H9 (cell line): ENCODE data around the gene TIPRL. TPM values are rescaled to one million over a fixed set of nuclear protein-coding genes. Genes with fewer than 3 reads are reported as not detected.

ENCODE experiments used
- DNase-seq: peaks from one replicate; pipeline ENCODE4 v3.0.0-alpha.2; 2017
- H2AFZ ChIP-seq: one replicate; pipeline ENCODE4 v1.6.1; 2013; ENCODE audit warnings: mild to moderate bottlenecking, low read length, control low read depth, moderate library complexity
- H2AK5ac ChIP-seq: 2 replicates; pipeline ENCODE4 v1.6.1; 2013; ENCODE audit warnings: low read length, control low read depth, mixed read lengths; ENCODE audit not compliant: insufficient read length
- H2BK120ac ChIP-seq: one replicate; pipeline ENCODE4 v1.6.1; 2013; ENCODE audit warnings: low read depth, mild to moderate bottlenecking, low read length, control low read depth, inconsistent platforms; ENCODE audit not compliant: poor library complexity, severe bottlenecking
- H2BK12ac ChIP-seq: 2 replicates; pipeline ENCODE4 v1.6.1; 2013; ENCODE audit warnings: low read length, control low read depth, mixed read lengths, low read depth; ENCODE audit not compliant: insufficient read length
- H2BK15ac ChIP-seq: 2 replicates; pipeline ENCODE4 v1.6.1; 2013; ENCODE audit warnings: low read depth, low read length, control low read depth
- H2BK20ac ChIP-seq: one replicate; pipeline ENCODE4 v1.6.1; 2013; ENCODE audit warnings: low read depth, mild to moderate bottlenecking, low read length, control low read depth, inconsistent platforms; ENCODE audit not compliant: poor library complexity, severe bottlenecking
- H2BK5ac ChIP-seq: 2 replicates; pipeline ENCODE4 v1.6.1; 2013; ENCODE audit warnings: low read length, control low read depth, mixed read lengths; ENCODE audit not compliant: insufficient read length
- H3K14ac ChIP-seq: 2 replicates; pipeline ENCODE4 v1.6.1; 2013; ENCODE audit warnings: low read length, control low read depth; ENCODE audit not compliant: insufficient read depth
- H3K18ac ChIP-seq: 2 replicates; pipeline ENCODE4 v1.6.1; 2013; ENCODE audit warnings: low read depth, mild to moderate bottlenecking, mixed read lengths, low read length, control low read depth; ENCODE audit not compliant: insufficient read length
- H3K23ac ChIP-seq: 2 replicates; pipeline ENCODE4 v1.6.1; 2013; ENCODE audit warnings: low read length, control low read depth, mixed read lengths, low read depth; ENCODE audit not compliant: insufficient read length
- H3K23me2 ChIP-seq: 2 replicates; pipeline ENCODE4 v1.6.1; 2013; ENCODE audit warnings: low read depth, mild to moderate bottlenecking, mixed read lengths, low read length, control low read depth; ENCODE audit not compliant: insufficient read length, poor library complexity, severe bottlenecking
- H3K27ac ChIP-seq: 2 replicates; pipeline ENCODE4 v1.5.1; 2013; ENCODE audit warnings: low read length, control low read depth, mixed read lengths, low read depth; ENCODE audit not compliant: insufficient read length
- H3K27me3 ChIP-seq: 2 replicates; pipeline ENCODE4 v1.6.1; 2013; ENCODE audit warnings: low read length, control low read depth, inconsistent platforms; ENCODE audit not compliant: insufficient read depth
- H3K4ac ChIP-seq: 2 replicates; pipeline ENCODE4 v1.6.1; 2013; ENCODE audit warnings: low read depth, mild to moderate bottlenecking, control low read depth, inconsistent platforms, low read length, moderate library complexity
- H3K4me1 ChIP-seq: 2 replicates; pipeline ENCODE4 v1.6.1; 2013; ENCODE audit warnings: low read length, control low read depth, inconsistent platforms; ENCODE audit not compliant: insufficient read depth
- H3K4me2 ChIP-seq: 2 replicates; pipeline ENCODE4 v1.6.1; 2013; ENCODE audit warnings: low read length, control low read depth, mixed read lengths; ENCODE audit not compliant: insufficient read length, insufficient read depth
- H3K56ac ChIP-seq: 2 replicates; pipeline ENCODE4 v1.6.1; 2013; ENCODE audit warnings: low read depth, mild to moderate bottlenecking, mixed read lengths, low read length, control low read depth; ENCODE audit not compliant: insufficient read length
- H3K79me1 ChIP-seq: 2 replicates; pipeline ENCODE4 v1.6.1; 2013; ENCODE audit warnings: low read depth, mild to moderate bottlenecking, moderate library complexity, low read length, control low read depth, inconsistent platforms; ENCODE audit not compliant: insufficient read depth, poor library complexity, severe bottlenecking
- H3K79me2 ChIP-seq: 2 replicates; pipeline ENCODE4 v1.6.1; 2013; ENCODE audit warnings: low read length, control low read depth, inconsistent platforms; ENCODE audit not compliant: insufficient read depth
- H3K9ac ChIP-seq: 2 replicates; pipeline ENCODE4 v1.6.1; 2013; ENCODE audit warnings: low read length, control low read depth, mixed read lengths; ENCODE audit not compliant: insufficient read length; ENCODE audit errors: extremely low read depth
- H3K9me3 ChIP-seq: one replicate; pipeline ENCODE4 v1.6.1; 2013; ENCODE audit warnings: low read depth, low read length, inconsistent platforms; ENCODE audit not compliant: control insufficient read depth
- H3T11ph ChIP-seq: one replicate; pipeline ENCODE4 v1.6.1; 2013; ENCODE audit warnings: mild to moderate bottlenecking, low read length, control low read depth, inconsistent platforms
- H4K20me1 ChIP-seq: one replicate; pipeline ENCODE4 v1.6.1; 2013; ENCODE audit not compliant: control insufficient read depth, insufficient read length, insufficient read depth
- H4K5ac ChIP-seq: 2 replicates; pipeline ENCODE4 v1.6.1; 2013; ENCODE audit warnings: low read depth, mild to moderate bottlenecking, mixed read lengths, low read length, control low read depth; ENCODE audit not compliant: insufficient read length
- H4K8ac ChIP-seq: replicated peaks from 2 replicates; pipeline ENCODE4 v1.6.1; 2013; ENCODE audit warnings: low read length, control low read depth, mixed read lengths, low read depth; ENCODE audit not compliant: insufficient read length
- H4K91ac ChIP-seq: 2 replicates; pipeline ENCODE4 v1.6.1; 2013; ENCODE audit warnings: low read depth, mild to moderate bottlenecking, moderate library complexity, mixed read lengths, low read length, control low read depth; ENCODE audit not compliant: insufficient read length
- H3K27ac Mint-ChIP-seq, 3 experiments: 2 replicates in 2 of 3; 3 replicates in 1 of 3; pipeline ENCODE4 v1.8.0; 2020 to 2021; ENCODE audit warnings: mixed read lengths in 3 of 3, mild to moderate bottlenecking in 1 of 3, moderate library complexity in 1 of 3
- H3K27me3 Mint-ChIP-seq: 2 replicates; pipeline ENCODE4 v1.8.0; 2021; ENCODE audit warnings: low read depth, mild to moderate bottlenecking, moderate library complexity, mixed read lengths
- H3K36me3 Mint-ChIP-seq, 3 experiments: 2 replicates in 2 of 3; 3 replicates in 1 of 3; pipeline ENCODE4 v1.8.0; 2020 to 2021; ENCODE audit warnings: low read depth in 3 of 3, mixed read lengths in 3 of 3; ENCODE audit not compliant: insufficient read depth in 1 of 3
- H3K4me1 Mint-ChIP-seq, 2 experiments: 2 replicates each; pipeline ENCODE4 v1.8.0; 2020; ENCODE audit warnings: mixed read lengths in 2 of 2
- H3K4me3 Mint-ChIP-seq, 2 experiments: 2 replicates in 1 of 2; 3 replicates in 1 of 2; pipeline ENCODE4 v1.8.0; 2020 to 2021; ENCODE audit warnings: mild to moderate bottlenecking in 2 of 2, mixed read lengths in 2 of 2, moderate library complexity in 1 of 2
- H3K9me3 Mint-ChIP-seq, 2 experiments: 2 replicates in 1 of 2; 3 replicates in 1 of 2; pipeline ENCODE4 v1.8.0; 2020; ENCODE audit warnings: mild to moderate bottlenecking in 2 of 2, mixed read lengths in 2 of 2, moderate library complexity in 1 of 2
- WGBS: extraction: QIAGEN DNeasy Blood & Tissue Kit; methylation state at CpG from one replicate; pipeline ENCODE4 v1.1.7; 2013; ENCODE audit warnings: missing lambda C conversion rate, low lambda C conversion rate, mixed read lengths; ENCODE audit not compliant: insufficient read length; ENCODE audit errors: extremely low coverage; 5-methylcytosine and 5-hydroxymethylcytosine counted together
- total RNA-seq: library from RNA; stranded (reverse); gene quantifications from 2 replicates; pipeline ENCODE4 v1.2.1, GENCODE V29; 2021
- TF ChIP-seq, protein P1 (sequence below): fragments of 200-600 bp; sonication (generic); conservative IDR thresholded peaks from 3 replicates; pipeline ENCODE4 v1.8.0; 2021; ENCODE audit warnings: antibody characterized with exemption, mild to moderate bottlenecking

Gene TIPRL
- total RNA-seq, 1 experiment from 2014 or later, result 24.4 TPM

DNA sequence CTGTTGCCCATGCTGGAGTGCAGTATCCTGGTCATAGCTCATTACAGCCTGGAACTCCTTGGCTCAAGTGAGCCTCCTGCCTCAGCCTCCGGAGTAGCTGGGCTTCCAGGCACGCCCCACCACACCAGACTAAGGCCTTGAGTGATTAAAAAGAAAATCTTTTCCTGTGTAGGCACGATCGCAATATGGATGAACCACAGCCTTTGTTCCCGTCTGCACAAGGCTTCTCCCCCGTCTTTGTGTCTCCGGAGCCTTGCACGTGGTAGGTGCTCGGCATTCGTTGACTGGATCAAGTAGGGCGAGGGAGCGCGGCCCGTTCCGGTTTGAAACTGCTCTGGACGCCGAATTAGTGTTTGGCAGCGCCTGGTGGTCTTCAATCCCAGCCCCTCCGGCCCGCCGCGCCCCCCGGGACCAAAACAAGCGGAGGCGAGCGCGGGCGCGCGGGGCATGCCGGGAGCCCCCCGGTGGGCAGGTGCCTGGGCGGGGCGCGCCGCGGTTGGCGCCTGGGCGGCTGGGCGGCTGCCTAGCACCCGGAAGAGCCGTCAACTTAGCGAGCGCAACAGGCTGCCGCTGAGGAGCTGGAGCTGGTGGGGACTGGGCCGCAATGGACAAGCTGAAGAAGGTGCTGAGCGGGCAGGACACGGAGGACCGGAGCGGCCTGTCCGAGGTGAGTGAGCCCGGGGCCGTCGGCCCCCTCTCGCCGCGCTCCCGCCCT, 46.9 kb downstream of the TIPRL start, which contains the start of gene SFT2D2:
TSS of gene SFT2D2 (plus strand) at position 529 of the 715 bp plus-strand sequence. CDS start at position 605, 76 bp downstream.
- H2BK120ac ChIP-seq, result no peak within 1 kb of the TSS
- H3K56ac ChIP-seq, result no peak within 1 kb of the TSS
- H2AK5ac ChIP-seq, result no peak within 1 kb of the TSS
- no peak within 1 kb of the TSS for H4K8ac ChIP-seq
- H2BK12ac ChIP-seq, result no peak within 1 kb of the TSS
- no peaks in the 10 kb centered on the region for H3K4me1 ChIP-seq
- H2BK20ac ChIP-seq, result no peak within 1 kb of the TSS
- H3K4me2 ChIP-seq, result peak within 1 kb of the TSS; percentile 56
- H4K5ac ChIP-seq, result peak within 1 kb of the TSS; percentile 81
- H2BK15ac ChIP-seq, result no peak within 1 kb of the TSS
- peaks cover 2% of the 10 kb centered on the region; the same call in 1 of the 2 replicates for H3K79me2 ChIP-seq
- H3T11ph ChIP-seq, result no peak within 1 kb of the TSS
- Mint-ChIP-seq H3K9me3 (peaks cover 5 to 6% of the 10 kb centered on the region in 2 experiments), H3K36me3 (peaks cover 4 to 7% (median 4%) of the 10 kb centered on the region in 3 experiments; a peak in 5 of 7 replicates), H3K4me3 (peak within 1 kb of the TSS; percentile 84 to 92), H3K27ac (peak within 1 kb of the TSS in 2 of 3 experiments; percentile 94 to 96; a peak in 3 of 7 replicates), H3K27me3 (peaks cover 14% of the 10 kb centered on the region), H3K4me1 (peaks cover 13 to 22% of the 10 kb centered on the region in 2 experiments)
- H3K9ac ChIP-seq, result peak within 1 kb of the TSS; percentile 65
- no peaks in the 10 kb centered on the region for H4K20me1 ChIP-seq
- TF ChIP-seq, protein P1, sequence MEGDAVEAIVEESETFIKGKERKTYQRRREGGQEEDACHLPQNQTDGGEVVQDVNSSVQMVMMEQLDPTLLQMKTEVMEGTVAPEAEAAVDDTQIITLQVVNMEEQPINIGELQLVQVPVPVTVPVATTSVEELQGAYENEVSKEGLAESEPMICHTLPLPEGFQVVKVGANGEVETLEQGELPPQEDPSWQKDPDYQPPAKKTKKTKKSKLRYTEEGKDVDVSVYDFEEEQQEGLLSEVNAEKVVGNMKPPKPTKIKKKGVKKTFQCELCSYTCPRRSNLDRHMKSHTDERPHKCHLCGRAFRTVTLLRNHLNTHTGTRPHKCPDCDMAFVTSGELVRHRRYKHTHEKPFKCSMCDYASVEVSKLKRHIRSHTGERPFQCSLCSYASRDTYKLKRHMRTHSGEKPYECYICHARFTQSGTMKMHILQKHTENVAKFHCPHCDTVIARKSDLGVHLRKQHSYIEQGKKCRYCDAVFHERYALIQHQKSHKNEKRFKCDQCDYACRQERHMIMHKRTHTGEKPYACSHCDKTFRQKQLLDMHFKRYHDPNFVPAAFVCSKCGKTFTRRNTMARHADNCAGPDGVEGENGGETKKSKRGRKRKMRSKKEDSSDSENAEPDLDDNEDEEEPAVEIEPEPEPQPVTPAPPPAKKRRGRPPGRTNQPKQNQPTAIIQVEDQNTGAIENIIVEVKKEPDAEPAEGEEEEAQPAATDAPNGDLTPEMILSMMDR, result no peak
- no peak within 1 kb of the TSS for H2AFZ ChIP-seq
- DNase-seq, result peak; percentile 75
- no peaks in the 10 kb centered on the region for H3K79me1 ChIP-seq
- H3K9me3 ChIP-seq, result no peaks in the 10 kb centered on the region
- peaks cover 8% of the 10 kb centered on the region for H3K23me2 ChIP-seq
- H3K14ac ChIP-seq, result peak within 1 kb of the TSS; percentile 98
- H3K27ac ChIP-seq, result no peak within 1 kb of the TSS
- H2BK5ac ChIP-seq, result peak within 1 kb of the TSS; percentile 18
- H3K23ac ChIP-seq, result no peak within 1 kb of the TSS
- H3K18ac ChIP-seq, result peak within 1 kb of the TSS; percentile 90
- no CpG with 5 or more reads among the region's 58 CpGs for WGBS
- H3K27me3 ChIP-seq, result peaks cover 2% of the 10 kb centered on the region; the same call in 1 of the 2 replicates
- no peak within 1 kb of the TSS; the same call in 1 of the 2 replicates for H3K4ac ChIP-seq
- no peak within 1 kb of the TSS for H4K91ac ChIP-seq
